ENCODE measurements around the gene RDH14.

DNA sequence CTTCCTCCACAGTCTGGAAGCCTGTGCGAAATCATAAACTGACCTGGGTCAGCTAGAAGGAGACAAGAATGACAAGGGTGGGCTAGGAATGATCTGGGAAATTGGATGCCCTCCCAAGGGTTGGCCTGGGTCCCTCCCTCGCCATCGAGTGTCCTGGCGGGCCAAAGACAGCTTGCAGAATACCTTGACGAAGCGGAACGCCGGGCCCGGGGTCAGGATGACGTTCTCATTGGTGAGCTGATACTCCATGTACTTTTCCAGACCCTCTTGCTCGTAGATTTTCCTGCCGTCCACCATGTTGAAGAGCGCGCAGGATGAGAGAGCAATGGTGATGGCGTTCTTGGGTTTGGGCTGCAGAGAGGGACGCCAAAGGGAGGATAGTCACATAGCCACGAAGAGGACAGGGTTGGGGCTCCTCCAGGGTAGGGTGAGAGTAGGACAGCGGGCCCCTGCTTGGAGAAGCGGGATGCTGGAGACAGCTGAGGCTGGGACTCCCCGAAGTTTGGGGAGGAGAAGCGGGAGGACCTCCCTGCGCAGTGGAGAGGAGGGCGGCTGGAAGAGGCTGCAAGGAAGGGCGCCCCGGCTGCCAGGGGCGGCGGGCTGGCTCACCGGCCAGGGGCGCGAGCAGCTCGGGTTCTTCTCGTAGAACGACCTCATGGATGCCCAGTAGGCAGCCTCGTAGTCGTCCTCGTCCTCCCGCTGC is 23.6 kb upstream of the RDH14 start:
- TF ChIP-seq, protein P1, sequence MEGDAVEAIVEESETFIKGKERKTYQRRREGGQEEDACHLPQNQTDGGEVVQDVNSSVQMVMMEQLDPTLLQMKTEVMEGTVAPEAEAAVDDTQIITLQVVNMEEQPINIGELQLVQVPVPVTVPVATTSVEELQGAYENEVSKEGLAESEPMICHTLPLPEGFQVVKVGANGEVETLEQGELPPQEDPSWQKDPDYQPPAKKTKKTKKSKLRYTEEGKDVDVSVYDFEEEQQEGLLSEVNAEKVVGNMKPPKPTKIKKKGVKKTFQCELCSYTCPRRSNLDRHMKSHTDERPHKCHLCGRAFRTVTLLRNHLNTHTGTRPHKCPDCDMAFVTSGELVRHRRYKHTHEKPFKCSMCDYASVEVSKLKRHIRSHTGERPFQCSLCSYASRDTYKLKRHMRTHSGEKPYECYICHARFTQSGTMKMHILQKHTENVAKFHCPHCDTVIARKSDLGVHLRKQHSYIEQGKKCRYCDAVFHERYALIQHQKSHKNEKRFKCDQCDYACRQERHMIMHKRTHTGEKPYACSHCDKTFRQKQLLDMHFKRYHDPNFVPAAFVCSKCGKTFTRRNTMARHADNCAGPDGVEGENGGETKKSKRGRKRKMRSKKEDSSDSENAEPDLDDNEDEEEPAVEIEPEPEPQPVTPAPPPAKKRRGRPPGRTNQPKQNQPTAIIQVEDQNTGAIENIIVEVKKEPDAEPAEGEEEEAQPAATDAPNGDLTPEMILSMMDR (IDR thresholded peaks at IDR 0.05 in 4 of 5, conservative IDR thresholded peaks at IDR 0.05 in 1 of 5): no peak
- TF ChIP-seq POLR2A (IDR thresholded peaks at IDR 0.05): no peak

Measured in gastrocnemius medialis (tissue), 4 donors.